B cell (primary cell): ENCODE data around the gene DOCK6. TPM values are rescaled to one million over a fixed set of nuclear protein-coding genes. Genes with fewer than 3 reads are reported as not detected.

Experiments
- ATAC-seq: fragments of 200-7000 bp; cut with Tn5 transposase; one replicate; pipeline ENCODE4 v1.10.0; 2021; ENCODE audit warnings: low read depth, mild to moderate bottlenecking, moderate number of reproducible peaks, moderate library complexity
- CTCF ChIA-PET: fragments of 350-600 bp; sonication (Branson Sonifier 250); formaldehyde crosslinking; loops from one replicate; lab custom pipeline; 2021; ENCODE audit warnings: antibody characterized with exemption, inconsistent platforms; lab: Charles Lee
- POLR2A ChIA-PET: fragments of 350-600 bp; sonication (Branson Sonifier 250); formaldehyde crosslinking; loops from one replicate; lab custom pipeline; 2021; ENCODE audit warnings: antibody characterized with exemption; lab: Charles Lee
- DNase-seq: peaks from one replicate; pipeline ENCODE4 v3.0.0; 2013
- H2AFZ ChIP-seq: 2 replicates; pipeline ENCODE4 v1.6.1; 2012; ENCODE audit warnings: mild to moderate bottlenecking, low read depth, low read length; ENCODE audit not compliant: insufficient read depth, poor library complexity, severe bottlenecking
- H3K27ac ChIP-seq, 2 donors: 1 replicate in 1 of 2; 2 replicates in 1 of 2; pipeline ENCODE4 v1.5.1; 2012 to 2013; ENCODE audit warnings: low read length in 2 of 2, mild to moderate bottlenecking in 2 of 2, moderate library complexity in 1 of 2
- H3K27me3 ChIP-seq, 4 experiments: fragments of 200-600 bp in 1 of 4; sonication (generic) in 1 of 4; replicated peaks in 1 of 4; 1 replicate in 2 of 4; 2 replicates in 2 of 4; pipeline versions ENCODE4 v1.6.1 to v1.7.0; 2013 to 2016; ENCODE audit warnings: low read length in 3 of 4, mild to moderate bottlenecking in 2 of 4, mixed read lengths in 1 of 4, moderate library complexity in 1 of 4; ENCODE audit not compliant: insufficient read depth in 4 of 4, control insufficient read depth in 3 of 4; ENCODE audit errors: control extremely low read depth in 1 of 4
- H3K36me3 ChIP-seq, 2 experiments: replicated peaks in 1 of 2; 1 replicate in 1 of 2; 2 replicates in 1 of 2; pipeline versions ENCODE4 v1.6.1 to v1.7.1; 2013; ENCODE audit warnings: low read length in 1 of 2; ENCODE audit not compliant: insufficient read depth in 2 of 2, control insufficient read depth in 1 of 2; ENCODE audit errors: control extremely low read depth in 1 of 2, extremely low read depth in 1 of 2
- H3K4me1 ChIP-seq, 2 donors: fragments of 200-600 bp in 1 of 2; sonication (generic) in 1 of 2; 1 replicate in 1 of 2; 2 replicates in 1 of 2; pipeline versions ENCODE4 v1.5.1 to v1.6.1; 2013 to 2017; ENCODE audit warnings: low read length in 2 of 2; ENCODE audit not compliant: control insufficient read depth in 2 of 2, insufficient read depth in 2 of 2
- H3K4me2 ChIP-seq: replicated peaks from 2 replicates; pipeline ENCODE3; 2012; ENCODE audit warnings: mild to moderate bottlenecking, low read depth, low read length; ENCODE audit not compliant: poor library complexity, severe bottlenecking
- H3K4me3 ChIP-seq, 5 experiments: fragments of 200-600 bp in 1 of 5; sonication (generic) in 1 of 5; 1 replicate in 3 of 5; 2 replicates in 2 of 5; pipeline versions ENCODE4 v1.5.1 to v1.7.0; 2011 to 2016; ENCODE audit warnings: low read length in 4 of 5, mild to moderate bottlenecking in 4 of 5, low read depth in 2 of 5, control low read depth in 1 of 5, moderate library complexity in 1 of 5; ENCODE audit not compliant: insufficient read depth in 1 of 5; ENCODE audit errors: control extremely low read depth in 1 of 5, extremely low read depth in 1 of 5
- H3K79me2 ChIP-seq: fragments of 200-600 bp; sonication (generic); one replicate; pipeline ENCODE4 v1.6.0; 2016; ENCODE audit warnings: low read length; ENCODE audit not compliant: control insufficient read depth, insufficient read depth
- H3K9ac ChIP-seq: fragments of 200-600 bp; sonication (generic); 2 replicates; pipeline ENCODE4 v1.6.1; 2017; ENCODE audit warnings: mild to moderate bottlenecking, low read length, moderate library complexity
- H3K9me3 ChIP-seq, 3 donors: one replicate each; pipeline versions ENCODE4 v1.6.1 to v1.7.1; 2013; ENCODE audit warnings: low read length in 2 of 3; ENCODE audit not compliant: control insufficient read depth in 2 of 3, insufficient read depth in 1 of 3; ENCODE audit errors: control extremely low read depth in 1 of 3
- H4K20me1 ChIP-seq: 2 replicates; pipeline ENCODE4 v1.6.0; 2012; ENCODE audit warnings: mild to moderate bottlenecking, low read length; ENCODE audit not compliant: insufficient read depth, control insufficient read depth, poor library complexity, severe bottlenecking
- H3K27ac Mint-ChIP-seq: one replicate; pipeline ENCODE4 v1.8.0; 2021; ENCODE audit warnings: mixed read lengths
- H3K27me3 Mint-ChIP-seq: one replicate; pipeline ENCODE4 v1.8.0; 2021; ENCODE audit warnings: mixed read lengths
- H3K4me1 Mint-ChIP-seq: one replicate; pipeline ENCODE4 v1.8.0; 2021; ENCODE audit warnings: mixed read lengths
- H3K4me3 Mint-ChIP-seq: one replicate; pipeline ENCODE4 v1.8.0; 2021; ENCODE audit warnings: mixed read lengths
- H3K9me3 Mint-ChIP-seq: one replicate; pipeline ENCODE4 v1.8.0; 2022; ENCODE audit warnings: mixed read lengths; ENCODE audit not compliant: insufficient read depth
- EZH2 ChIP-seq: IDR thresholded peaks from 2 replicates; pipeline ENCODE4 v1.6.1; 2012; ENCODE audit warnings: borderline replicate concordance, low read depth, mild to moderate bottlenecking, moderate library complexity, low read length; ENCODE audit not compliant: insufficient read depth, poor library complexity, severe bottlenecking
- WGBS: methylation state at CpG from one replicate; pipeline ENCODE4 v1.1.5; 2013; ENCODE audit warnings: missing lambda C conversion rate; ENCODE audit not compliant: insufficient coverage; 5-methylcytosine and 5-hydroxymethylcytosine counted together
- intact Hi-C: fragments of 100-400 bp; cut with micrococcal nuclease; formaldehyde crosslinking; loops from one replicate; pipeline ENCODE4 v1.10.0; 2022
- polyA plus RNA-seq: library from polyadenylated mRNA; depleted of rRNA; stranded (reverse); fragments of >200 nt; gene quantifications from 2 replicates; pipeline ENCODE4 v1.2.3, GENCODE V29; 2012
- total RNA-seq, 2 donors: library from RNA; stranded (reverse); fragments of 120-200 nt in 1 of 2; gene quantifications; 1 replicate in 1 of 2; 2 replicates in 1 of 2; pipeline versions ENCODE4 v1.2.3 to v1.2.4, GENCODE V29; 2013 to 2022
- TF ChIP-seq, protein P1 (sequence below): fragments of 200-600 bp; IDR thresholded peaks from one replicate; pipeline ENCODE4 v1.8.0; 2022; ENCODE audit warnings: antibody characterized with exemption, mild to moderate bottlenecking

DOCK6 gene
- total and polyA plus RNA-seq, 2 donors (not counting 1 experiment from before 2014, with no cell fraction given), result 5.3 to 11.9 TPM

DNA sequence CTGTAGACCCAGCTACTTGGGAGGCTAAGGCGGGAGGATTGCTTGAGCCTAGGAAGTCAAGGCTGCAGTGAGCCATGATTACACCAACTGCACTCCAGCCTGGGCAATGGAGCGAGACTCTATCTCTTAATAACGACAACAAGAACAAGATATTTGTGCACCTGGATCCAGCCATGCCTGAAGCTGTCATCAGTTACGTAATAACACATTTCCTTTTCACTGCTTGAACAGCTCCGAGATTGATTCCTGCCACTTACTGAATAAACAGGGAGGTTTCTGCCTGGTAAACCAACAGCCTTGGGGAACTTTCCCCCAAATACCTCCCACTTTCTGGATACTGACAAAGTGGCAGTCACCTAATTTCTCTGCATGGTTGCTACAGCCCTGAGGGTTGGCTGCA lies 70.4 kb downstream of the DOCK6 start:
- Mint-ChIP-seq H3K4me3 (peak overlapping the region; percentile 44), H3K9me3 (no peaks in the 10 kb centered on the region), H3K4me1 (peaks cover 15% of the 10 kb centered on the region), H3K27me3 (peaks cover 11% of the 10 kb centered on the region), H3K27ac (peak overlapping the region; percentile 41)
- no peaks in the 10 kb centered on the region for H4K20me1 ChIP-seq
- H3K4me3 ChIP-seq, result no peak overlapping the region
- H3K9ac ChIP-seq, result no peak overlapping the region
- no peaks in the 10 kb centered on the region for H3K36me3 ChIP-seq
- CTCF ChIA-PET, result interaction anchor here (1.2 to 2.0 kb wide), 2 partner anchors 10 to 12 kb away, joined by 3 to 7 read pairs; no protein-coding TSS in a partner anchor
- TF ChIP-seq EZH2, result no peak
- TF ChIP-seq, protein P1, sequence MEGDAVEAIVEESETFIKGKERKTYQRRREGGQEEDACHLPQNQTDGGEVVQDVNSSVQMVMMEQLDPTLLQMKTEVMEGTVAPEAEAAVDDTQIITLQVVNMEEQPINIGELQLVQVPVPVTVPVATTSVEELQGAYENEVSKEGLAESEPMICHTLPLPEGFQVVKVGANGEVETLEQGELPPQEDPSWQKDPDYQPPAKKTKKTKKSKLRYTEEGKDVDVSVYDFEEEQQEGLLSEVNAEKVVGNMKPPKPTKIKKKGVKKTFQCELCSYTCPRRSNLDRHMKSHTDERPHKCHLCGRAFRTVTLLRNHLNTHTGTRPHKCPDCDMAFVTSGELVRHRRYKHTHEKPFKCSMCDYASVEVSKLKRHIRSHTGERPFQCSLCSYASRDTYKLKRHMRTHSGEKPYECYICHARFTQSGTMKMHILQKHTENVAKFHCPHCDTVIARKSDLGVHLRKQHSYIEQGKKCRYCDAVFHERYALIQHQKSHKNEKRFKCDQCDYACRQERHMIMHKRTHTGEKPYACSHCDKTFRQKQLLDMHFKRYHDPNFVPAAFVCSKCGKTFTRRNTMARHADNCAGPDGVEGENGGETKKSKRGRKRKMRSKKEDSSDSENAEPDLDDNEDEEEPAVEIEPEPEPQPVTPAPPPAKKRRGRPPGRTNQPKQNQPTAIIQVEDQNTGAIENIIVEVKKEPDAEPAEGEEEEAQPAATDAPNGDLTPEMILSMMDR, result no peak
- intact Hi-C loops, result no loop called here
- no peak overlapping the region for H2AFZ ChIP-seq
- POLR2A ChIA-PET, result interaction anchor here (0.7 kb wide), 1 partner anchor 19 kb away, joined by 4 read pairs; no protein-coding TSS in a partner anchor
- WGBS, result 9% methylated on average over 4 of the region's 5 CpGs
- no peak overlapping the region for H3K4me2 ChIP-seq
- H3K79me2 ChIP-seq, result no peaks in the 10 kb centered on the region
- ATAC-seq, result peak; percentile 65
- peaks cover 11 to 23% of the 10 kb centered on the region in 2 donors for H3K4me1 ChIP-seq
- H3K27ac ChIP-seq, result no peak overlapping the region
- DNase-seq, result no peak
- H3K27me3 ChIP-seq, result peaks cover 0 to 38% (median 8%) of the 10 kb centered on the region in 4 experiments
- peaks cover 0 to 22% (median 2%) of the 10 kb centered on the region in 3 donors for H3K9me3 ChIP-seq

DNA sequence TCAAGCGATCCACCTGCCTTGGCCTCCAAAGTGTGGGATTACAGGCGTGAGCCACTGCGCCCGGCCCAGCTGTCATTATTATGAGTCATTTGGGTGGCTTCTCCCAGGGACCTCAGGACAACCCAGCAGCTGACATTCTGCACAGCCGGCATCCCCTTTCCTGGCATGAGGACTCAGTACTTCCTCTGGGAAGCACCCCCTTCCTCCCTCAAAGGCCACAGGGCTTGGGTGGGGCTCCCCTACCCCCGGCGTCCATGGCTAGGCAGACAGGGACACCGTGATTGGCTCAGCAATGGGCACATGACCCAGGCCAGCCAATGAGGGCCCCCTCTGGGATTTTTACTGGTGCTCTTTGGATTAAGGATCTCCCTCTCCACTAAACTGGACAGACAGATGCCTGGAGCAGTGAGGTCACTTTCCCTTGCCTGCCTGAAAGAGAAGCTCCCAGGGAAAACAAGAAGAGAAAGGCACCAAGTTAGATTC lies 71.0 kb downstream of the DOCK6 start:
- peaks cover 0 to 22% (median 2%) of the 10 kb centered on the region in 3 donors for H3K9me3 ChIP-seq
- POLR2A ChIA-PET, result no interaction called here
- H3K27ac ChIP-seq, result no peak overlapping the region
- Mint-ChIP-seq H3K27ac (no peak overlapping the region), H3K27me3 (peaks cover 8% of the 10 kb centered on the region), H3K9me3 (no peaks in the 10 kb centered on the region), H3K4me3 (no peak overlapping the region), H3K4me1 (peaks cover 12% of the 10 kb centered on the region)
- no peak overlapping the region for H2AFZ ChIP-seq
- no peak overlapping the region for H3K4me2 ChIP-seq
- H3K4me3 ChIP-seq, result no peak overlapping the region
- ATAC-seq, result no peak
- DNase-seq, result no peak
- CTCF ChIA-PET, result interaction anchor here (1.2 to 2.0 kb wide), 2 partner anchors 11 to 12 kb away, joined by 3 to 7 read pairs; no protein-coding TSS in a partner anchor
- H3K4me1 ChIP-seq, result peaks cover 6 to 17% of the 10 kb centered on the region in 2 donors
- H3K36me3 ChIP-seq, result no peaks in the 10 kb centered on the region
- H3K79me2 ChIP-seq, result no peaks in the 10 kb centered on the region
- TF ChIP-seq, protein P1, result no peak
- no peak for TF ChIP-seq EZH2
- intact Hi-C loops, result no loop called here
- 52% methylated on average over 8 of the region's 8 CpGs for WGBS
- H3K9ac ChIP-seq, result no peak overlapping the region
- no peaks in the 10 kb centered on the region for H4K20me1 ChIP-seq
- H3K27me3 ChIP-seq, result peaks cover 0 to 32% (median 5%) of the 10 kb centered on the region in 4 experiments
